Measurements from ENCODE around the gene FAM43A. TPM values are rescaled to one million over a fixed set of nuclear protein-coding genes. Genes with fewer than 3 reads are reported as not detected.

FAM43A gene
- total and polyA plus RNA-seq, 2 of the 4 experiments (the other 2 are of a cell fraction): 3.0 to 11.5 TPM

DNA sequence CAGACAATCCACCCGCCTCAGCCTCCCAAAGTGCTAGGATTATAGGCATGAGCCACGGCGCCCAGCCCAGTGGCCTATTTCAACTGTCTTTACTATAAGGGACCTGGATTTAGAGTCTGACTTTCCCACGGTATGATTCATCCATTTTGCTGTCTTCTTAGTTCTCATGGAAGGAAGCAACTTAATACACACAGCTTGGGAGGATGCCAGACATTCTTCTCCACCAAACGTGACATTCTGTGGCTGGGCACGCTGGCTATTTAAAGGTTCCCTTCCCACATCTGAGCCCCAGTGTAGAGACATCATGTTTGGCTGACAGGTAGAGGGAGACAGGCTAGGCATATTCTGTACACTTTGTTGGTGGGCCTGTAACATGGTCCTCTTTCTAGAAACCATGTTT, 26.2 kb downstream of the FAM43A start:
- H4K5ac ChIP-seq (ENCODE audit: low read depth, low read length): no peak overlapping the region
- H3K36me3 ChIP-seq (ENCODE audit: control insufficient read depth, insufficient read depth, low read length): no peaks in the 10 kb centered on the region
- H3K4me3 ChIP-seq (ENCODE audit: insufficient read depth, low read depth, low read length): no peak overlapping the region
- no peak overlapping the region for H3K56ac ChIP-seq (ENCODE audit: extremely low read depth, insufficient read depth, low read length)
- no TSS peak for BruUV-seq (replicated peaks)
- H2BK5ac ChIP-seq (ENCODE audit: low read depth, low read length, poor library complexity, severe bottlenecking): no peak overlapping the region
- no peak overlapping the region for H3K27ac ChIP-seq (ENCODE audit: insufficient read depth, low read length)
- H3K79me1 ChIP-seq (ENCODE audit: low read depth in 1 of 2, low read length in 2 of 2): no peaks in the 10 kb centered on the region
- dilution Hi-C loops (cut with HindIII; ENCODE audit: low sequenced_read_pairs, unreplicated experiment): no loop called here
- POLR2A ChIA-PET (ENCODE audit: unreplicated experiment): no interaction called here
- in situ Hi-C loops (cut with MboI; ENCODE audit: low sequenced_read_pairs): no loop called here
- no peak overlapping the region for H3K18ac ChIP-seq (ENCODE audit: low read depth, low read length)
- peak; percentile 91 for DNase-seq
- H3K23ac ChIP-seq (ENCODE audit: low read depth, low read length): no peak overlapping the region
- H2BK120ac ChIP-seq (ENCODE audit: low read depth, low read length): no peak overlapping the region
- H3K4ac ChIP-seq (ENCODE audit: low read depth, low read length): no peak overlapping the region
- H3K27me3 ChIP-seq (ENCODE audit: control insufficient read depth, insufficient read depth, low read length): peaks cover 25% of the 10 kb centered on the region
- CTCF ChIA-PET: interaction anchor here (0.6 kb wide), 1 partner anchor 295 kb away, joined by 3 read pairs; no protein-coding TSS in a partner anchor
- no peak overlapping the region for H2AK9ac ChIP-seq (replicated peaks; ENCODE audit: low read depth, low read length, poor library complexity)
- H3K9me1 ChIP-seq (ENCODE audit: insufficient read depth, low read length): no peaks in the 10 kb centered on the region
- no peaks in the 10 kb centered on the region for H4K20me1 ChIP-seq (ENCODE audit: insufficient read depth, low read length)
- no peak overlapping the region for H2BK20ac ChIP-seq (ENCODE audit: low read depth, low read length)
- no peaks in the 10 kb centered on the region for H3K4me1 ChIP-seq (ENCODE audit: control insufficient read depth, insufficient read depth, low read length)
- H3K4me2 ChIP-seq (ENCODE audit: low read depth, low read length): no peak overlapping the region
- no peak overlapping the region for H4K91ac ChIP-seq (ENCODE audit: insufficient read depth, low read depth, low read length)
- no peak overlapping the region for H4K8ac ChIP-seq (ENCODE audit: low read depth in 2 of 2, low read length in 2 of 2)
- 70% methylated on average over 3 of the region's 6 CpGs; no CpG with 5 or more reads in 1 of the 2 experiments for WGBS, 2 experiments (ENCODE audit: extremely low coverage in 2 of 2, insufficient read length in 1 of 2)
- no peak overlapping the region for H3K9ac ChIP-seq (ENCODE audit: low read depth, low read length)
- peaks cover 3% of the 10 kb centered on the region; the same call in 1 of the 2 replicates for H3K9me3 ChIP-seq (ENCODE audit: control insufficient read depth, insufficient read depth, low read length)
- H2AK5ac ChIP-seq (ENCODE audit: low read depth, low read length): no peak overlapping the region
- TF ChIP-seq SMC3 (IDR thresholded peaks at IDR 0.05; ENCODE audit: low read depth, low read length) (no peak), ELK1 (IDR thresholded peaks at IDR 0.05; ENCODE audit: borderline replicate concordance, low read depth, low read length) (no peak), BHLHE40 (IDR thresholded peaks at IDR 0.05; ENCODE audit: low read depth, low read length) (peak; percentile 98)
- H3K14ac ChIP-seq (replicated peaks; ENCODE audit: low read depth, low read length): no peak overlapping the region
- H2AFZ ChIP-seq (replicated peaks; ENCODE audit: low read length, poor library complexity): no peak overlapping the region
- intact Hi-C loops (cut with micrococcal nuclease): no loop called here
- H2BK15ac ChIP-seq (ENCODE audit: low read depth, low read length): no peak overlapping the region
- peak; percentile 69 for ATAC-seq (ENCODE audit: low read depth)

Measured in IMR-90 (cell line).